Erythroblast (primary cell): ENCODE measurements around the gene ZNF491.
A peak's percentile ranks its signal among the peaks of the same experiment; 100 is the strongest.

Experiments used
- GATA1 ChIP-seq: IDR thresholded peaks from 2 replicates; pipeline ENCODE4 v1.6.1; 2011; ENCODE audit warnings: low read depth, mild to moderate bottlenecking, control low read depth, low read length, moderate library complexity
- POLR2A ChIP-seq: IDR thresholded peaks from 2 replicates; pipeline ENCODE4 v1.6.1; 2011; ENCODE audit warnings: mild to moderate bottlenecking, low read length

DNA sequence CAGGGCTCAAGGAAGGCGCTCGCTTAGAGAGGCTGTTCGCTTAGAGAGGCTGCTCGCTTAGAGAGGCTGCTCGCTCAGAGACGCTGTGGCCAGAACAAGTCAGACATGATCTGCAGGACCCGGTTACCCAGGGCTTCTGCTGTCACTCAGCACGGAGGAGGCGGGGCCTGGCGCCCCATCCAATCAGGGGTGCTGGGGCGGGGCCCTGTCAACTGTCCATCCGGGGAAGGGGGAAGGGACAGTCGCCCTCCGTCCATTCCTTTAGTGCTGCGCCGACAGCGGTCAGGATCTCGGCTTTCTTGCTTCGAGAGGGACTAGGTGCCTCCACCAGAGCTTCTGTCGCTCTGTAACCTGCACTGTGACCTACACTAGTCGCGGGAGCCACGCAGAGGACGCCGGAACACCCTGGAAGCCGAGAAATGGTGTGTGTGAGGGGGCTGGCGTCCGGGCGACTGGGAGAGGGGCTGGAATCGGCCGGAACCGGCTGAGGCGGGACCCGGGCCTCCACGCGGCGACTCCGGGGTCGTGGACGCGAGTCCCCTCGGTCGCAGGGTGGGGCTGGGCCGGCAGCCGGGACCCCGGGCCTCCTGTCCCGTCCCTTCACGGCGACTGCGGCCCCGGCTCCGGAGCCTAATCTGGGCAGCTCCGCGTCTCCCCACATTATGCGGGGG, 15.8 kb downstream of the ZNF491 start, which contains the start of gene ZNF440:
- TF ChIP-seq POLR2A (peak; percentile 87), GATA1 (no peak)
